ENCODE data around the gene CAPZA1. TPM values are rescaled to one million over a fixed set of nuclear protein-coding genes. Genes with fewer than 3 reads are reported as not detected.

CAPZA1 gene
- total RNA-seq, 2 experiments from 2014 or later, result 234 TPM

DNA sequence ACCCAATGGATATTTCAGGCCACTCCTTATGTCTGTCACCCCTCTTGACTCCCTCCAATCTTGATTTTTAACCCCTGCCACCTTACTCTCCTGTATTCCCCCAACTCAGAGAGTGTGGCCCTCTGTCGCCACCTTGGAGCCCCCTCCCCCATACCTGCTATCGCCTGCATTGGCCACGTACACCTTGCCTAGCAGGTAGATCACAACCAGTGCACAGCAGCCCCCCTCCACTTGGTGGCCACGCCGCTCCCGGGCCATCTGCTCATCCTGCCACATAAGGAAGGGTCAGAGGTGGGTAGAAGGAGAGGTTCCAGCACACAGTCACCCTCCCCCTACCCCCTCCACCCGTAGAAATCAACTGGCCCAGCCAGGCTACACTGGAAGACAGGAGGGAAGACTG is 92.6 kb downstream of the CAPZA1 start:
- intact Hi-C loops (cut with micrococcal nuclease; ENCODE audit: unreplicated experiment), result no loop called here
- Histone ChIP-seq H3K4me1 (ENCODE audit: insufficient read depth, low read length, poor library complexity, severe bottlenecking) (peaks cover 20% of the 10 kb centered on the region), H2AFZ (ENCODE audit: low read length) (no peak overlapping the region), H3K9me2 (ENCODE audit: insufficient read depth, low read length) (no peaks in the 10 kb centered on the region), H3K4me3 (ENCODE audit: low read depth, low read length, poor library complexity, severe bottlenecking) (no peak overlapping the region), H3K4me2 (ENCODE audit: low read length) (no peak overlapping the region), H3K27ac (ENCODE audit: low read depth, low read length, poor library complexity, severe bottlenecking) (no peak overlapping the region), H4K20me1 (ENCODE audit: insufficient read depth, low read length) (no peaks in the 10 kb centered on the region), H3K9me3 (ENCODE audit: low read length) (no peaks in the 10 kb centered on the region), H3K36me3 (ENCODE audit: insufficient read depth, low read length) (no peaks in the 10 kb centered on the region), H3K79me2 (ENCODE audit: insufficient read depth, low read depth, low read length) (no peaks in the 10 kb centered on the region)
- DNase-seq (ENCODE audit: low spot score), result no peak
- TF ChIP-seq EZH2phosphoT487 (IDR thresholded peaks at IDR 0.05; ENCODE audit: borderline replicate concordance, low read depth, low read length), result no peak
- TF ChIP-seq, protein P1, sequence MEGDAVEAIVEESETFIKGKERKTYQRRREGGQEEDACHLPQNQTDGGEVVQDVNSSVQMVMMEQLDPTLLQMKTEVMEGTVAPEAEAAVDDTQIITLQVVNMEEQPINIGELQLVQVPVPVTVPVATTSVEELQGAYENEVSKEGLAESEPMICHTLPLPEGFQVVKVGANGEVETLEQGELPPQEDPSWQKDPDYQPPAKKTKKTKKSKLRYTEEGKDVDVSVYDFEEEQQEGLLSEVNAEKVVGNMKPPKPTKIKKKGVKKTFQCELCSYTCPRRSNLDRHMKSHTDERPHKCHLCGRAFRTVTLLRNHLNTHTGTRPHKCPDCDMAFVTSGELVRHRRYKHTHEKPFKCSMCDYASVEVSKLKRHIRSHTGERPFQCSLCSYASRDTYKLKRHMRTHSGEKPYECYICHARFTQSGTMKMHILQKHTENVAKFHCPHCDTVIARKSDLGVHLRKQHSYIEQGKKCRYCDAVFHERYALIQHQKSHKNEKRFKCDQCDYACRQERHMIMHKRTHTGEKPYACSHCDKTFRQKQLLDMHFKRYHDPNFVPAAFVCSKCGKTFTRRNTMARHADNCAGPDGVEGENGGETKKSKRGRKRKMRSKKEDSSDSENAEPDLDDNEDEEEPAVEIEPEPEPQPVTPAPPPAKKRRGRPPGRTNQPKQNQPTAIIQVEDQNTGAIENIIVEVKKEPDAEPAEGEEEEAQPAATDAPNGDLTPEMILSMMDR (conservative IDR thresholded peaks at IDR 0.05; ENCODE audit: low read length), result no peak
- ChIA-PET POLR2A (interaction anchor here (1.6 kb wide), 1 partner anchor 321 kb away, joined by 4 read pairs; no protein-coding TSS in a partner anchor), CTCF (ENCODE audit: unreplicated experiment) (no interaction called here)
- no TSS peak for BruUV-seq (replicated peaks)

DNA sequence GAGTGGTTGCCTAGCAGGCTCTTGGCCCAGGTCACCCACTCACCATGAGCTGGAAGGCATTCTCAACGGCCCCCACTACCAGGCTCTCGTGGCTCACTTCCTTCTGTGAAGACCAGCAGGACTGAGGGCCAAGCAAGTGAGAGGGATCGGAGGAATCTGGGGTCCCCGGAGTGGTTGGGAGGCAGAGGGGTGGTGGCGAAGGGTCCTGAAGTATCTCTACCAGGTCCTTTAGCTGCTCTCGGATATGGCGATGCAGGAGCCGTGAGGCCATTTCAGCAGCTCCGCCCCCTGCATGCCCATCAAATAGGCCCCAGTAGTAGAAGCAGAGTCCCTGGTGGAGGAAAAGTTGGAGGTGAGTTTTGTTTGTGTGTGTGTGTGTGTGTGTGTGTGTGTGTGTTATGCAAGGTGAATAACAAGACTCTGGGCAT is 93.1 kb downstream of the CAPZA1 start:
- H3K4me3 ChIP-seq (ENCODE audit: low read depth, low read length, poor library complexity, severe bottlenecking), result no peak overlapping the region
- no peak for DNase-seq (ENCODE audit: low spot score)
- H3K9me3 ChIP-seq (ENCODE audit: low read length), result no peaks in the 10 kb centered on the region
- intact Hi-C loops (cut with micrococcal nuclease; ENCODE audit: unreplicated experiment), result no loop called here
- H3K27ac ChIP-seq (ENCODE audit: low read depth, low read length, poor library complexity, severe bottlenecking), result no peak overlapping the region
- no peaks in the 10 kb centered on the region for H3K79me2 ChIP-seq (ENCODE audit: insufficient read depth, low read depth, low read length)
- ChIA-PET CTCF (ENCODE audit: unreplicated experiment) (no interaction called here), POLR2A (interaction anchor here (1.6 kb wide), 1 partner anchor 321 kb away, joined by 4 read pairs; no protein-coding TSS in a partner anchor)
- no peaks in the 10 kb centered on the region for H3K36me3 ChIP-seq (ENCODE audit: insufficient read depth, low read length)
- no peak for TF ChIP-seq EZH2phosphoT487 (IDR thresholded peaks at IDR 0.05; ENCODE audit: borderline replicate concordance, low read depth, low read length)
- TF ChIP-seq, protein P1 (conservative IDR thresholded peaks at IDR 0.05; ENCODE audit: low read length), result no peak
- H4K20me1 ChIP-seq (ENCODE audit: insufficient read depth, low read length), result no peaks in the 10 kb centered on the region
- H3K4me2 ChIP-seq (ENCODE audit: low read length), result no peak overlapping the region
- H3K4me1 ChIP-seq (ENCODE audit: insufficient read depth, low read length, poor library complexity, severe bottlenecking), result peaks cover 20% of the 10 kb centered on the region
- no TSS peak for BruUV-seq (replicated peaks)
- H2AFZ ChIP-seq (ENCODE audit: low read length), result no peak overlapping the region
- no peaks in the 10 kb centered on the region for H3K9me2 ChIP-seq (ENCODE audit: insufficient read depth, low read length)

Measured in OCI-LY7 (cell line).